H1 (cell line): ENCODE data around the gene RBM15. TPM values are rescaled to one million over a fixed set of nuclear protein-coding genes. Genes with fewer than 3 reads are reported as not detected.

Experiments used
- CTCF ChIA-PET: fragments of 300-600 bp; sonication (Branson Sonifier 250); formaldehyde crosslinking; loops from one replicate; lab custom pipeline; 2021; ENCODE audit not compliant: partially characterized antibody; lab: Charles Lee
- POLR2A ChIA-PET: fragments of 300-600 bp; sonication (Branson Sonifier 250); formaldehyde crosslinking; loops from one replicate; lab custom pipeline; 2021; ENCODE audit warnings: inconsistent platforms; ENCODE audit not compliant: partially characterized antibody; lab: Charles Lee
- DNase-seq, 2 experiments: peaks; one replicate each; pipeline versions ENCODE4 v3.0.0 to v3.0.0-alpha.2; 2010 to 2022; ENCODE audit warnings: low spot score in 2 of 2, low read depth in 1 of 2, mixed read lengths in 1 of 2
- FAIRE-seq: peaks from 2 replicates; lab custom pipeline; 2011; peaks lifted over from hg19 to GRCh38; lab: Jason Lieb, UNC
- H2AFZ ChIP-seq: 2 replicates; pipeline ENCODE4 v1.8.1; 2012; ENCODE audit warnings: low read length, inconsistent platforms
- H2AK5ac ChIP-seq: 2 replicates; pipeline ENCODE4 v1.6.1; 2013; ENCODE audit warnings: low read depth, low read length
- H2BK120ac ChIP-seq: replicated peaks from 2 replicates; pipeline ENCODE3; 2013; ENCODE audit warnings: low read depth, low read length, inconsistent platforms
- H2BK12ac ChIP-seq: 2 replicates; pipeline ENCODE4 v1.6.1; 2013; ENCODE audit warnings: low read depth, low read length
- H2BK15ac ChIP-seq: 2 replicates; pipeline ENCODE4 v1.6.1; 2013; ENCODE audit warnings: low read length
- H2BK20ac ChIP-seq: 2 replicates; pipeline ENCODE4 v1.6.1; 2013; ENCODE audit warnings: low read length
- H2BK5ac ChIP-seq: 2 replicates; pipeline ENCODE4 v1.6.1; 2013; ENCODE audit warnings: low read depth, low read length
- H3K14ac ChIP-seq: 2 replicates; pipeline ENCODE4 v1.6.1; 2013; ENCODE audit warnings: inconsistent platforms; ENCODE audit not compliant: insufficient read length
- H3K18ac ChIP-seq: 2 replicates; pipeline ENCODE4 v1.6.1; 2013; ENCODE audit warnings: low read length; ENCODE audit errors: extremely low read depth
- H3K23ac ChIP-seq: 2 replicates; pipeline ENCODE4 v1.6.1; 2013; ENCODE audit warnings: inconsistent platforms; ENCODE audit not compliant: insufficient read length
- H3K23me2 ChIP-seq: 2 replicates; pipeline ENCODE4 v1.6.1; 2013; ENCODE audit warnings: low read depth, low read length
- H3K27ac ChIP-seq: 2 replicates; pipeline ENCODE4 v1.6.1; 2011; ENCODE audit warnings: low read depth, low read length, inconsistent platforms
- H3K27me3 ChIP-seq, 4 experiments: replicated peaks in 1 of 4; 1 replicate in 1 of 4; 2 replicates in 3 of 4; pipeline versions ENCODE4 v1.6.1 to v1.8.1; 2011 to 2013; ENCODE audit warnings: low read length in 3 of 4, mild to moderate bottlenecking in 3 of 4, inconsistent platforms in 2 of 4, mixed read lengths in 2 of 4, moderate library complexity in 1 of 4; ENCODE audit not compliant: control insufficient read depth in 3 of 4, insufficient read depth in 3 of 4; ENCODE audit errors: extremely low read depth in 1 of 4
- H3K36me3 ChIP-seq, 4 experiments: 2 replicates each; pipeline versions ENCODE4 v1.6.1 to v1.8.1; 2011 to 2013; ENCODE audit warnings: mild to moderate bottlenecking in 4 of 4, low read length in 3 of 4, moderate library complexity in 2 of 4, control low read depth in 1 of 4, inconsistent platforms in 1 of 4; ENCODE audit not compliant: insufficient read depth in 4 of 4, control insufficient read depth in 2 of 4
- H3K4ac ChIP-seq: replicated peaks from 2 replicates; pipeline ENCODE3; 2013; ENCODE audit warnings: low read length, low read depth, mixed read lengths, inconsistent platforms; ENCODE audit not compliant: insufficient read length
- H3K4me1 ChIP-seq, 4 experiments: replicated peaks in 1 of 4; 1 replicate in 1 of 4; 2 replicates in 3 of 4; pipeline versions ENCODE4 v1.6.1 to v1.8.1; 2011 to 2013; ENCODE audit warnings: low read length in 3 of 4, inconsistent platforms in 2 of 4, mixed read lengths in 1 of 4; ENCODE audit not compliant: insufficient read depth in 4 of 4, control insufficient read depth in 3 of 4
- H3K4me2 ChIP-seq, 2 experiments: 2 replicates each; pipeline versions ENCODE4 v1.6.1 to v1.8.1; 2011 to 2013; ENCODE audit warnings: low read depth in 2 of 2, low read length in 2 of 2, control low read depth in 1 of 2, inconsistent platforms in 1 of 2, mild to moderate bottlenecking in 1 of 2; ENCODE audit not compliant: insufficient read depth in 1 of 2
- H3K4me3 ChIP-seq, 4 experiments: fragments of 200-600, 300-600 bp in 1 of 4; sonication (generic), shearing (Covaris generic), sonication (Bioruptor Twin) in 1 of 4; 2 replicates each; pipeline versions ENCODE4 v1.5.1 to v1.8.1; 2011 to 2016; ENCODE audit warnings: low read length in 4 of 4, low read depth in 3 of 4, control low read depth in 2 of 4, inconsistent platforms in 2 of 4, mild to moderate bottlenecking in 2 of 4, mixed read lengths in 1 of 4, moderate library complexity in 1 of 4; ENCODE audit not compliant: insufficient read depth in 2 of 4; ENCODE audit errors: extremely low read depth in 1 of 4
- H3K56ac ChIP-seq: replicated peaks from 2 replicates; pipeline ENCODE3; 2013; ENCODE audit warnings: low read depth, mild to moderate bottlenecking, mixed read lengths, low read length, inconsistent platforms; ENCODE audit not compliant: insufficient read length
- H3K79me1 ChIP-seq: 2 replicates; pipeline ENCODE4 v1.6.1; 2013; ENCODE audit warnings: low read depth, low read length, control low read depth
- H3K79me2 ChIP-seq, 2 experiments: 2 replicates each; pipeline versions ENCODE4 v1.6.1 to v1.8.1; 2012 to 2013; ENCODE audit warnings: low read length in 2 of 2, mild to moderate bottlenecking in 2 of 2, inconsistent platforms in 1 of 2; ENCODE audit not compliant: insufficient read depth in 2 of 2, control insufficient read depth in 1 of 2
- H3K9ac ChIP-seq, 4 experiments: replicated peaks in 1 of 4; 1 replicate in 1 of 4; 2 replicates in 3 of 4; pipeline versions ENCODE4 v1.6.1 to v1.8.1; 2011 to 2013; ENCODE audit warnings: low read depth in 3 of 4, low read length in 3 of 4, control low read depth in 2 of 4, mild to moderate bottlenecking in 2 of 4, moderate library complexity in 2 of 4, inconsistent platforms in 1 of 4; ENCODE audit errors: extremely low read depth in 1 of 4
- H3K9me3 ChIP-seq, 2 experiments: 2 replicates each; pipeline versions ENCODE4 v1.6.1 to v1.8.1; 2012 to 2013; ENCODE audit warnings: mild to moderate bottlenecking in 2 of 2, moderate library complexity in 2 of 2, control low read depth in 1 of 2, inconsistent platforms in 1 of 2, low read depth in 1 of 2, low read length in 1 of 2, mixed read lengths in 1 of 2; ENCODE audit not compliant: insufficient read depth in 2 of 2
- H4K20me1 ChIP-seq, 2 experiments: replicated peaks in 1 of 2; 2 replicates each; pipeline versions ENCODE3 to v1.8.1; 2011 to 2013; ENCODE audit warnings: inconsistent platforms in 2 of 2, low read length in 2 of 2, mild to moderate bottlenecking in 1 of 2; ENCODE audit not compliant: insufficient read depth in 2 of 2, control insufficient read depth in 1 of 2
- H4K5ac ChIP-seq: 2 replicates; pipeline ENCODE4 v1.6.1; 2013; ENCODE audit warnings: low read length, low read depth, mixed read lengths, inconsistent platforms; ENCODE audit not compliant: insufficient read length
- H4K8ac ChIP-seq: 2 replicates; pipeline ENCODE4 v1.8.0; 2013; ENCODE audit warnings: mild to moderate bottlenecking, moderate library complexity, low read length, inconsistent platforms; ENCODE audit not compliant: insufficient read depth; ENCODE audit errors: extremely low read depth
- H4K91ac ChIP-seq: replicated peaks from 2 replicates; pipeline ENCODE3; 2013; ENCODE audit warnings: low read length, mixed read lengths, inconsistent platforms; ENCODE audit not compliant: insufficient read length
- CHD1 ChIP-seq: IDR thresholded peaks from 2 replicates; pipeline ENCODE4 v1.6.1; 2012; ENCODE audit warnings: low read depth, low read length, improper control_type of control experiment
- EP300 ChIP-seq, 2 experiments: IDR thresholded peaks; 1 replicate in 1 of 2; 2 replicates in 1 of 2; pipeline ENCODE4 v1.6.1; 2011 to 2012; ENCODE audit warnings: low read depth in 2 of 2, low read length in 2 of 2, mild to moderate bottlenecking in 2 of 2, borderline replicate concordance in 1 of 2, inconsistent platforms in 1 of 2, moderate library complexity in 1 of 2
- FOSL1 ChIP-seq: IDR thresholded peaks from 2 replicates; pipeline ENCODE4 v1.6.1; 2011; ENCODE audit warnings: mild to moderate bottlenecking, low read depth, low read length, moderate library complexity; ENCODE audit not compliant: insufficient read depth
- JUN ChIP-seq: IDR thresholded peaks from 2 replicates; pipeline ENCODE4 v1.6.1; 2011; ENCODE audit warnings: low read depth, mild to moderate bottlenecking, improper control_type of control experiment, low read length
- RBBP5 ChIP-seq: IDR thresholded peaks from 2 replicates; pipeline ENCODE4 v1.7.1; 2012; ENCODE audit warnings: low read depth, mild to moderate bottlenecking, inconsistent platforms, low read length, moderate library complexity, borderline replicate concordance
- RFX5 ChIP-seq: IDR thresholded peaks from 2 replicates; pipeline ENCODE4 v1.6.1; 2011; ENCODE audit warnings: low read depth, low read length, improper control_type of control experiment, borderline replicate concordance
- SAP30 ChIP-seq: fragments of 300-600 bp; sonication (generic); IDR thresholded peaks from 2 replicates; pipeline ENCODE4 v1.7.1; 2012; ENCODE audit warnings: low read length, moderate library complexity, mild to moderate bottlenecking, inconsistent platforms; ENCODE audit not compliant: insufficient read depth, insufficient replicate concordance
- SIX5 ChIP-seq: IDR thresholded peaks from 2 replicates; pipeline ENCODE4 v1.6.1; 2011; ENCODE audit warnings: mild to moderate bottlenecking, low read depth, low read length
- SP1 ChIP-seq: IDR thresholded peaks from 2 replicates; pipeline ENCODE4 v1.6.1; 2011; ENCODE audit warnings: low read depth, low read length
- TCF12 ChIP-seq: IDR thresholded peaks from 2 replicates; pipeline ENCODE4 v1.6.1; 2011; ENCODE audit warnings: low read depth, mild to moderate bottlenecking, low read length
- TEAD4 ChIP-seq: IDR thresholded peaks from 2 replicates; pipeline ENCODE4 v1.6.1; 2012; ENCODE audit warnings: low read depth, low read length, inconsistent platforms, mixed read lengths
- ZNF274 ChIP-seq: IDR thresholded peaks from 2 replicates; pipeline ENCODE4 v1.7.0; 2012; ENCODE audit warnings: low read length, borderline replicate concordance; ENCODE audit errors: extremely low read depth
- WGBS, 2 experiments: shearing (Covaris generic) in 1 of 2; methylation state at CpG; one replicate each; pipeline versions ENCODE4 v1.1.6 to v1.1.7; 2013 to 2015; ENCODE audit warnings: low lambda C conversion rate in 2 of 2, mixed read lengths in 2 of 2, inconsistent platforms in 1 of 2, low coverage in 1 of 2, missing lambda C conversion rate in 1 of 2; ENCODE audit not compliant: insufficient replicate concordance in 2 of 2, insufficient coverage in 1 of 2, insufficient read length in 1 of 2; ENCODE audit errors: extremely low coverage in 1 of 2, missing lambda C conversion rate in 1 of 2; 5-methylcytosine and 5-hydroxymethylcytosine counted together
- polyA plus RNA-seq, 7 experiments: library from polyadenylated mRNA; depleted of rRNA in 3 of 7; stranded (reverse) in 5 of 7; unstranded in 2 of 7; fragments of >200 nt in 5 of 7; fragments of 200-250 nt in 2 of 7; gene quantifications; 1 replicate in 5 of 7; 2 replicates in 1 of 7; 4 replicates in 1 of 7; pipeline versions ENCODE4 v1.2.1 to v1.2.3, GENCODE V29; 2011 to 2013; ENCODE audit warnings: missing spikeins in 2 of 7, mixed read lengths in 2 of 7
- total RNA-seq: library from RNA; stranded (reverse); fragmentation: NEBNext Ultra II Directional; extraction: Animal tissue kit (Norgen Biotek cat#: 25700); gene quantifications from 2 replicates; pipeline ENCODE4 v1.2.1, GENCODE V29; 2021
- TF ChIP-seq, protein P1 (sequence below): IDR thresholded peaks from 2 replicates; pipeline ENCODE4 v1.6.1; 2011; ENCODE audit warnings: low read depth, mild to moderate bottlenecking, low read length; ENCODE audit not compliant: insufficient read depth

Gene RBM15
- total and polyA plus RNA-seq, 2 of the 8 experiments (the other 6 are each of a cell fraction or from before 2014, with no cell fraction given), result 13.5 to 44.9 TPM

DNA sequence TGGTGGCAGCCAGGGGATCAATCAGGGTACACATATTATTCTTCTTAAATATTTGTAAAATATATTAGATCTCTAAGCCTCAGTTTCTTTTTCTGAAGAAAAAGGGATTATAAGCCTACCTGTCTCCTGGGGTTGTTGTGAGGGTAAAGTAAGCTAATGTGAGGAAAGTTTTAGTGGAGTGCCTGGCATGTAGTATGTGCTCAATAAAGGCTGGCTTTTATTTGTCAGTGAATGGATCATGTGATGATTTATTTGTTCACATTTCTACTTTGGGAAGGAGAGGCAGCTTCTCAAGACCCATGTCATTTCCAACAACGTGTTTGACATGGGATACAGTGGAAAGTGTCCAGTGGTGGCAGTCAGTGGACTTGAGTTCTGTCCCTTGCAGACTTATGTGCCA is 12.4 kb upstream of the RBM15 start:
- CTCF ChIA-PET, result interaction anchor here (1.8 kb wide), 1 partner anchor 120 kb away, joined by 7 read pairs; no protein-coding TSS in a partner anchor
- 57% methylated on average over 1 of the region's 1 CpG; no CpG with 5 or more reads in 1 of the 2 experiments for WGBS, 2 experiments
- TF ChIP-seq RBBP5, result no peak
- no peak for TF ChIP-seq ZNF274
- no peak for TF ChIP-seq SP1
- TF ChIP-seq EP300 (IDR thresholded peaks at IDR 0.05; ENCODE audit: borderline replicate concordance in 1 of 2, low read depth in 2 of 2, low read length in 2 of 2), result no peak
- no peak for TF ChIP-seq TCF12
- no peak for TF ChIP-seq TEAD4
- TF ChIP-seq CHD1, result no peak
- no peak for TF ChIP-seq SAP30
- TF ChIP-seq RFX5, result no peak
- no peak for TF ChIP-seq SIX5
- TF ChIP-seq FOSL1, result no peak
- TF ChIP-seq JUN, result no peak
- TF ChIP-seq, protein P1, sequence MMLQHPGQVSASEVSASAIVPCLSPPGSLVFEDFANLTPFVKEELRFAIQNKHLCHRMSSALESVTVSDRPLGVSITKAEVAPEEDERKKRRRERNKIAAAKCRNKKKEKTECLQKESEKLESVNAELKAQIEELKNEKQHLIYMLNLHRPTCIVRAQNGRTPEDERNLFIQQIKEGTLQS, result no peak

More for the DNA sequence above, 12.4 kb upstream of the RBM15 start:
- H3K18ac ChIP-seq, result no peak overlapping the region
- H4K20me1 ChIP-seq, result no peaks in the 10 kb centered on the region
- H3K23ac ChIP-seq, result no peak overlapping the region
- no peak overlapping the region for H2AK5ac ChIP-seq
- no peaks in the 10 kb centered on the region for H3K36me3 ChIP-seq
- no peaks in the 10 kb centered on the region for H3K79me1 ChIP-seq
- no peak overlapping the region for H2BK5ac ChIP-seq
- H3K9ac ChIP-seq, result no peak overlapping the region
- H4K8ac ChIP-seq, result no peak overlapping the region
- no peaks in the 10 kb centered on the region for H3K79me2 ChIP-seq
- no peaks in the 10 kb centered on the region for H3K9me3 ChIP-seq
- H2BK120ac ChIP-seq, result no peak overlapping the region
- H3K4me1 ChIP-seq, result no peaks in the 10 kb centered on the region
- no peak overlapping the region for H3K4me3 ChIP-seq
- H3K56ac ChIP-seq, result no peak overlapping the region
- no peak overlapping the region for H2BK12ac ChIP-seq
- no peak overlapping the region for H3K4me2 ChIP-seq
- FAIRE-seq (no peak), DNase-seq (no peak)
- H3K27ac ChIP-seq, result no peak overlapping the region
- H2BK15ac ChIP-seq, result no peak overlapping the region
- H4K91ac ChIP-seq, result no peak overlapping the region
- no peaks in the 10 kb centered on the region; a peak in 1 of 7 replicates for H3K27me3 ChIP-seq
- H3K14ac ChIP-seq, result no peak overlapping the region
- no peak overlapping the region for H2AFZ ChIP-seq
- H3K4ac ChIP-seq, result no peak overlapping the region
- no peak overlapping the region for H4K5ac ChIP-seq
- POLR2A ChIA-PET, result interaction anchor here (1.3 kb wide), 1 partner anchor 11 kb away, joined by 3 read pairs; no protein-coding TSS in a partner anchor
- no peak overlapping the region for H2BK20ac ChIP-seq
- H3K23me2 ChIP-seq, result no peaks in the 10 kb centered on the region
